ENCODE measurements around the gene SEMA3C. TPM values are rescaled to one million over a fixed set of nuclear protein-coding genes. Genes with fewer than 3 reads are reported as not detected.

The SEMA3C gene
- total and polyA plus RNA-seq, 9 donors = 74.4 to 270 (median 134) TPM

DNA sequence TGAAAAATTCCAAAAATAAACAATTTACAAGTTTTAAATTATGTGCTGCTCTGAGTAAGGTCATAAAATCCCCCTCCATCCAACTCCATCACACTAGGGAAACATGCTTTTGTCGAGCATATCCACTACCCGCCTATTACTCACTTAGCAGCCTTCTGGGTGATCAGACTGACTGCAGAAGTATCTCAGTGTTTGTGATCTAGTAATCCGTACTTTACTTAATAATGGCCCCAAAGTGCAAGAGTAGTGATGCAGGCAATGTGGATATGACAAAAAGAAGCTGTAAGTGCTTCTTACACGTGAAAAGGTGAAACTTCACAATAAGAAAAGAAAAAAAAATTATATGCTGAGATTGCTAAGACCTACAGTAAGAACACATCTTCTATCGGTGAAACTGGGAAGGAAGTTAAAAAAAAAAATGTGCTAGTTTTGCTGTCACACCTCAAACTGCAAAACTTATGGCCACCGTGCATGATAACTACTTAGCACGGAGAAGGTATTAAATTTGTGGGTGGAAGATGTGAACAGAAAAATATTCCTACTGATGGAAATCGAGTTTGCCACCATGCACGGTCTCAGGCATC, 43.2 kb downstream of the SEMA3C start:
- no peak for DNase-seq
- H3K36me3 ChIP-seq (ENCODE audit: control insufficient read depth, insufficient read depth, low read length) = peaks cover 11% of the 10 kb centered on the region
- H3K4me3 ChIP-seq (ENCODE audit: low read length) = no peak overlapping the region
- H3K9me3 ChIP-seq (replicated peaks; ENCODE audit: control insufficient read depth, low read depth, low read length) = no peaks in the 10 kb centered on the region
- no peak overlapping the region for H3K27ac ChIP-seq (ENCODE audit: low read length)
- no CpG with 5 or more reads among the region's 9 CpGs for WGBS (ENCODE audit: insufficient coverage)
- H3K27me3 ChIP-seq (ENCODE audit: control insufficient read depth, insufficient read depth, low read length) = no peaks in the 10 kb centered on the region
- peaks cover 2% of the 10 kb centered on the region for H3K4me1 ChIP-seq (ENCODE audit: control insufficient read depth, insufficient read depth, low read length)

DNA sequence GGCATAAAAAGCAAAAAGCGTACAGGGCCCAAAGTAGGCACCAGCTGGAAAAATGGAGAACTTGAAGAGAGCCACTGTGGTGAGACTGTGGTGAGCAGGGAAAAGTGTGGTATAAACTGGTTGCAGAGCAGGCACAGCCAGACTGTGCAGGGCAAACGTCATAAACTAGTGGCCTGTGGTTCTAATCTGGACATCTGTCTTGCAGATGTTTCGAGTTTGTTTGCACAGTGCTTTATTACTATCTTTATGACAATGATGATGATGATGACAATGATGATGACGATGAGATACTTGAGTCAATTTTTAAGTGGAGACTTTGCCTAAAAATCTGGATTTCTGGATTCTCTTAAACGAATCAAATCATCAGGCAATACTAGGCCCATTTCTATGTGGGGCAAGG, 45.7 kb downstream of the SEMA3C start:
- H3K4me1 ChIP-seq (ENCODE audit: control insufficient read depth, insufficient read depth, low read length) = no peaks in the 10 kb centered on the region
- 61% methylated on average over 3 of the region's 5 CpGs for WGBS (ENCODE audit: insufficient coverage)
- peaks cover 7% of the 10 kb centered on the region for H3K36me3 ChIP-seq (ENCODE audit: control insufficient read depth, insufficient read depth, low read length)
- no peaks in the 10 kb centered on the region for H3K9me3 ChIP-seq (replicated peaks; ENCODE audit: control insufficient read depth, low read depth, low read length)
- no peaks in the 10 kb centered on the region for H3K27me3 ChIP-seq (ENCODE audit: control insufficient read depth, insufficient read depth, low read length)
- DNase-seq = no peak
- no peak overlapping the region for H3K4me3 ChIP-seq (ENCODE audit: low read length)
- H3K27ac ChIP-seq (ENCODE audit: low read length) = no peak overlapping the region

DNA sequence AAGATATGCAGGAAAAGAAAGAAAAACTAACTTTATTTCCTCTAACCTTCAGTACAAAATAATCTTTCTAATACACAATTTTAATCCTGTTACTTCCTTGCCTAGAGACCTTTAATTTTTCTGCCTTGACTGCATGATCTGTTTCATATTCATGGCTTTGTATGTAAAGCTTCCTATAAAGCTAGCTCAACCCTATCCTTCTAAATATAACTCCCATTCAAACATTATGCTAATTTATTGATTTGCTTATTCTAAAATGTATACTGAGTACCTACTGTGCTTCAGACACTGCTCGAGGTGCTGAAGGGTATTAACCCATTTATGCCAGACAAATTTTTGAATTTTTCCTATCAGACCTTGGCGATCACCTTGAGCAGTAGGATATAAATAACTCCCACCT, 47.6 kb downstream of the SEMA3C start:
- peaks cover 7% of the 10 kb centered on the region for H3K36me3 ChIP-seq (ENCODE audit: control insufficient read depth, insufficient read depth, low read length)
- no peaks in the 10 kb centered on the region for H3K9me3 ChIP-seq (replicated peaks; ENCODE audit: control insufficient read depth, low read depth, low read length)
- H3K27me3 ChIP-seq (ENCODE audit: control insufficient read depth, insufficient read depth, low read length) = no peaks in the 10 kb centered on the region
- DNase-seq = no peak
- H3K27ac ChIP-seq (ENCODE audit: low read length) = no peak overlapping the region
- no peaks in the 10 kb centered on the region for H3K4me1 ChIP-seq (ENCODE audit: control insufficient read depth, insufficient read depth, low read length)
- no CpG with 5 or more reads among the region's 2 CpGs for WGBS (ENCODE audit: insufficient coverage)
- no peak overlapping the region for H3K4me3 ChIP-seq (ENCODE audit: low read length)

DNA sequence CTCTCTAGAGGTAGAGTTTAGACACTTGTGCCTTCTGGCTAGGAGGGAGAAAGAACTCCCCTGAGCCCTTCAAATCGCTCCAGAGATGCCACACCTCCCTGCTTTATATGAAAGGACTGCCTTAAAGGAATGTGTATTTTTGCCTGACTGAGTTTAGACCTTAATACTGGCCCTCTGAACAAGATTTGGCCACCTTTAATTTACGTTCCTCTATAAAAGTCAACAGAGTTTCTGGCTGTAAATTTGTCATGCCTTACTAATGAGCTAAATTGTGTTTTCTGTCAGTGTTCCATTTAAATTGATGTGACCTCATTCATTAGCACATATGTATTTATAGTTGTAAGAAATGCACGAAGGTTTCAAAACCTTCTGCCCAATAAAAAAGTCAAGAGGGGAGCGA, 48.0 kb downstream of the SEMA3C start:
- H3K36me3 ChIP-seq (ENCODE audit: control insufficient read depth, insufficient read depth, low read length) = peaks cover 7% of the 10 kb centered on the region
- no peaks in the 10 kb centered on the region for H3K27me3 ChIP-seq (ENCODE audit: control insufficient read depth, insufficient read depth, low read length)
- no peaks in the 10 kb centered on the region for H3K9me3 ChIP-seq (replicated peaks; ENCODE audit: control insufficient read depth, low read depth, low read length)
- no peak overlapping the region for H3K27ac ChIP-seq (ENCODE audit: low read length)
- WGBS (ENCODE audit: insufficient coverage) = no CpG with 5 or more reads among the region's 4 CpGs
- H3K4me3 ChIP-seq (ENCODE audit: low read length) = no peak overlapping the region
- DNase-seq = no peak
- H3K4me1 ChIP-seq (ENCODE audit: control insufficient read depth, insufficient read depth, low read length) = no peaks in the 10 kb centered on the region

DNA sequence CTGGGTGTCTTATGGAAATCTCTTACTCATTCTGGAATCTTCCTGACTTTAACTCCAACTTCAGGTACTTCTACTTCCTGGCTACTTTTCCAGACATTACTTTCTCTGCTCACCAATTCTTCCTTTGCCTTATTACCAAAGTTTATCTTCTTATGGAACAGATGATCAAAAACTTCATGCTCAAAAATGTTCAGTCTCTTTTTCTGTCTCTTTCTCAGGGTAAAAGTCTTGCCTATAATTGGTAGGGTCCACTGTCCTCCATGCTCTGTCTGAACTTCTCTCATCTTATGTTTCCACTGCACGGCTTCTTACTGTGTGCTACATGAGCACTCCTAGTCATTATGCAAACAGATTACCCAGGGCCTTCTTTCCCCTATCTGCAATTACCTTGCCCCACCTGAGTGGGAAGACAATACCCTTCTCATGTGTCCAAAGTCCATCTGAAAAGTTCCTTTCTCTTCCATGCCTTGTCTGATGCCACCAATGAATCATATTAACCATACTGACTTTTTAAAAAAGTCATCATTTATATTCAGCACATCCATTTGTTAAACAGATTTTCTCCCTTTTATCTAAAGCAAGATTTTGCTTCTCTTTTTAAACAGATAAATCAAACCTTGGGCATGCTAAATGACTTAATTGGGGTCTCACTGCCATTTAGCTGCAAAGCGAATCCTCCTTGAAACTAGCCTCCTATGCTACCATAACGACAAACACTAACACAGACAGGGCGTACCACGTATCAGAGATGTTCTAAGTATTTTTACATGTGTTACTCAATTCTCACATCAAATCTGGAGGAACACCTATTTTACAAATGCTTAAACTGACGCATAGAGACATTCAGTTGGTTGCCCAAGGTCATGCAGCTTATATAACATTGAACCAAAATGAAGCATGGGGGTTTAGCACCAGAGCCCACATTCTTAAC, 48.8 kb downstream of the SEMA3C start:
- Histone ChIP-seq H3K36me3 (ENCODE audit: control insufficient read depth, insufficient read depth, low read length) (peaks cover 4% of the 10 kb centered on the region), H3K9me3 (replicated peaks; ENCODE audit: control insufficient read depth, low read depth, low read length) (no peaks in the 10 kb centered on the region), H3K27ac (ENCODE audit: low read length) (no peak overlapping the region), H3K27me3 (ENCODE audit: control insufficient read depth, insufficient read depth, low read length) (no peaks in the 10 kb centered on the region), H3K4me1 (ENCODE audit: control insufficient read depth, insufficient read depth, low read length) (no peaks in the 10 kb centered on the region), H3K4me3 (ENCODE audit: low read length) (no peak overlapping the region)
- DNase-seq = no peak
- 60% methylated on average over 3 of the region's 6 CpGs for WGBS (ENCODE audit: insufficient coverage)

DNA sequence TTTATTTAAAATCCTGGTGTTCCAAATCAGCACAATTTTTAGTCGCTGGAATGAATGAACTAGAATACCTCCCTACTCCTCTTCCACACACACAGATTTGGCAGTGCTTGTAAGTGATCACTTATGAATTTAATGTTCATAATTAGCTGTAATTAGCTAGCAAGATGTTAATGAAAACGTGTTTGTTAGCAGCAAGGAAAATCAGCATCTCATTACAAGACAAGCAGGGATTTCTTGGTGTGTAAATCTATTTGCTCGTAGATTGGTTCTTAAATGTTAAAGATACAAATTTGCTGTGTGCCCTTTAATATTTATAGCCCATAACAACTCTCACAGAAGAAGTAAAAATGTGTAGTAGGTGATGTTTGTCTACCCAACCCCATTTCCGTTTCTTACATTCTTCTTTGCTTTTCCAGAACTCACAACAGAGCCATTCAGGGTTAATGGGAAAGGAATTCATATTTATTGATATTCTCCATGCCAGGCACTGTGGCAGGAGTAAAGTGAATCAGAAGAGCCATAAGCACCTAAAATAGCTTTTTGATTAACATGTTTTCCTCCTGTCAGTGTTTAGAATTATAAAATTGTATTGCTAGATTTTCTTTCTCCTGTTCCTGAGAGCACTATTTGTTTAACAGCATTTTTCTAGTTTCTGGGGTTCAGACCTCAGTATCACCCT, 49.6 kb downstream of the SEMA3C start:
- no peaks in the 10 kb centered on the region for H3K4me1 ChIP-seq (ENCODE audit: control insufficient read depth, insufficient read depth, low read length)
- H3K4me3 ChIP-seq (ENCODE audit: low read length) = no peak overlapping the region
- no peak overlapping the region for H3K27ac ChIP-seq (ENCODE audit: low read length)
- H3K36me3 ChIP-seq (ENCODE audit: control insufficient read depth, insufficient read depth, low read length) = peaks cover 4% of the 10 kb centered on the region
- DNase-seq = no peak
- WGBS (ENCODE audit: insufficient coverage) = no CpG with 5 or more reads among the region's 4 CpGs
- H3K9me3 ChIP-seq (replicated peaks; ENCODE audit: control insufficient read depth, low read depth, low read length) = no peaks in the 10 kb centered on the region
- H3K27me3 ChIP-seq (ENCODE audit: control insufficient read depth, insufficient read depth, low read length) = no peaks in the 10 kb centered on the region

DNA sequence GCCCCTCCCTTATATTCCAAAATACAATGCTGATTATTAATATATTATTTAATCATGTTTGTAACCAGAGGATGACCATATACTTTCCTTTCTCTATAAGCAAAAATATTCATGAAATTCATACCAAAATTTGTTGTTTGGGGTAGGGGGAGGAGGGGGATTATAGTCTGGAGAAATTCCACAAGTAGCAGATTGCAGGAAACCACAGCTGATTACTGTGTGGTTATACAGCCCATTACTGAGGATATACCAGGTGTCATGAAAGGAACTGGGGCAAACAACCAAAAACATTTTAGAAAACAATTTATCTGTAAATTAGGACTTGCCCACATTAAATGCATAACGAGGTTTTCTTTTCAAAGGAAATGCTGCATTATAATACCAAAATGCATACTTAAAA, 50.3 kb downstream of the SEMA3C start:
- H3K36me3 ChIP-seq (ENCODE audit: control insufficient read depth, insufficient read depth, low read length) = peaks cover 6% of the 10 kb centered on the region
- H3K27me3 ChIP-seq (ENCODE audit: control insufficient read depth, insufficient read depth, low read length) = no peaks in the 10 kb centered on the region
- peaks cover 2% of the 10 kb centered on the region for H3K9me3 ChIP-seq (replicated peaks; ENCODE audit: control insufficient read depth, low read depth, low read length)
- no peak for DNase-seq
- H3K4me1 ChIP-seq (ENCODE audit: control insufficient read depth, insufficient read depth, low read length) = no peaks in the 10 kb centered on the region
- H3K27ac ChIP-seq (ENCODE audit: low read length) = no peak overlapping the region
- no peak overlapping the region for H3K4me3 ChIP-seq (ENCODE audit: low read length)
- no CpG with 5 or more reads among the region's 1 CpG for whole genome bisulfite sequencing (ENCODE audit: insufficient coverage)

DNA sequence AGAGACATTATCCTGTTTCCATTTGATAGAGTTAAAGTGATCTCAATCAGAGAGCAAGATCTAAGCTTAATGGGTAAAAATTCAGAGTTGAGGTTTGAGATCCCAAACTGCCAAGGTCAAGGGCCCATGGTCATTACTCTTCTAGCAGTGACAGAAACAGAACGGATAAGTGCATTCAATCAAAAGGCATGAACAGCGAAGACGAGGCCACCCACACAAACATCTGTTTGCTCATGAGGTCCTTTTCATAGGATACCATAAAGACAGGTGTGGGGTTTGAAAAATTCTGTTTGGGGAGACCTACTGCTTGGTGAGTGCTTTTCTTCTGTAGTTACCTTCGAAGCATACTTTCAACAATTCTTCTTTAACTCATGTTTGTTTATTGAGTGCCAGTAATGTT, 58.3 kb downstream of the SEMA3C start:
- Histone ChIP-seq H3K4me3 (ENCODE audit: low read length) (no peak overlapping the region), H3K27me3 (ENCODE audit: control insufficient read depth, insufficient read depth, low read length) (no peaks in the 10 kb centered on the region), H3K36me3 (ENCODE audit: control insufficient read depth, insufficient read depth, low read length) (peaks cover 4% of the 10 kb centered on the region), H3K4me1 (ENCODE audit: control insufficient read depth, insufficient read depth, low read length) (peaks cover 3% of the 10 kb centered on the region), H3K27ac (ENCODE audit: low read length) (no peak overlapping the region), H3K9me3 (replicated peaks; ENCODE audit: control insufficient read depth, low read depth, low read length) (peaks cover 2% of the 10 kb centered on the region)
- DNase-seq = no peak
- no CpG with 5 or more reads among the region's 4 CpGs for WGBS (ENCODE audit: insufficient coverage)

DNA sequence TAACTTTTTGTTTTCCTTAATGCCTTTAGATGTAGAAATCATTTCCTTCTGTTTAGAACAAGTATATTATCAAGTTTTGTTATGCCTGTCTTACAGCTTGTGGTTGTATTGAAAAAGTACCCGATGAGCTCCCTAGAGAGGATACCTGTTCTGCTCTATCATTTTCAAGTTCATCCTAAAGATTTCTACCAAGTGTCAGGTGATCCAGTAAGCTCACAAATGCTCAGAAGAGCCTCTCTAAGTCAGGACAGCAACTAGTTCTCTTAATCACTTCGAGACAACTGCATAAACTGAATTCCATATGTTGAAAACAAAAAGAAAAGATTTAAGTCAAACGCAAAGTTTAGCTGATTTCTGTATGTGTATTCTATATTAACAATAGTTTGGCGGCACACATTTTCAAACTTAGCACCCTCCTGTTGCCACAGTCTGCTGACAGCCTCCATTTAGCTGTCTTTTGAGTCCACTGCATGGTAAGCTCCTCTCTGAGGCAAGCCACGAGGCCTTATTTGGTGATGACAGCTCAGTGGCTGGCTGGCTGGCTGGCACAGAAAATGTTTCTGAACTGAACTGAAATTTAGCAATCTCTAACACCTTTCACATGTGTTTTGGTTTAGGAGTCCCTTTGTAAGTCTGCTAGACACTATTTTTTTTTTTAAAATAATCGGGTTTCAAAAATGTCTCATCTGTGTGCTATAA, 59.4 kb downstream of the SEMA3C start:
- WGBS (ENCODE audit: insufficient coverage) = 20% methylated on average over 1 of the region's 6 CpGs
- H3K4me3 ChIP-seq (ENCODE audit: low read length) = no peak overlapping the region
- peaks cover 2% of the 10 kb centered on the region for H3K9me3 ChIP-seq (replicated peaks; ENCODE audit: control insufficient read depth, low read depth, low read length)
- peak overlapping the region; percentile 4 for H3K27ac ChIP-seq (ENCODE audit: low read length)
- peaks cover 3% of the 10 kb centered on the region for H3K4me1 ChIP-seq (ENCODE audit: control insufficient read depth, insufficient read depth, low read length)
- H3K27me3 ChIP-seq (ENCODE audit: control insufficient read depth, insufficient read depth, low read length) = no peaks in the 10 kb centered on the region
- DNase-seq = peak; percentile 50
- peaks cover 5% of the 10 kb centered on the region for H3K36me3 ChIP-seq (ENCODE audit: control insufficient read depth, insufficient read depth, low read length)

Data from muscle of leg (tissue), 11 donors.